Muscle of arm (tissue), 12 donors: Measurements from ENCODE around the gene TMSB4X. TPM values are rescaled to one million over a fixed set of nuclear protein-coding genes. Genes with fewer than 3 reads are reported as not detected.
"Not testable (repeated sequence)": the region's sequence is repeated elsewhere in the genome, so short reads cannot be mapped to it uniquely, and the experiment has no call there.

Source experiments
- DNase-seq: peaks from one replicate; pipeline ENCODE4 v3.0.0-alpha.2; 2013
- polyA plus RNA-seq, 12 donors: library from polyadenylated mRNA; unstranded; fragments of 120-200 nt; gene quantifications; one replicate each; pipeline ENCODE4 v1.2.1, GENCODE V29; 2013; ENCODE audit not compliant: insufficient read length in 12 of 12

The TMSB4X gene
- polyA plus RNA-seq, 12 donors, result 866 to 1,740 (median 1,181) TPM; not detected in 1

GRCh38 chrX:12950851-12951594 lies 23.9 kb upstream of the TMSB4X start:
- no peak for DNase-seq

GRCh38 chrX:12951595-12951975 lies 23.3 kb upstream of the TMSB4X start:
- no peak for DNase-seq

- no peak for DNase-seq
Measured at GRCh38 chrX:12953420-12953819, 21.5 kb upstream of the TMSB4X start.

GRCh38 chrX:12954376-12954775 lies 20.5 kb upstream of the TMSB4X start:
- no peak for DNase-seq

- no peak for DNase-seq
Measured at GRCh38 chrX:12954981-12955380, 19.9 kb upstream of the TMSB4X start.

- DNase-seq, result no peak
Measured at GRCh38 chrX:12955882-12956703, 18.8 kb upstream of the TMSB4X start.

GRCh38 chrX:12956704-12957534 lies 18.0 kb upstream of the TMSB4X start:
- DNase-seq, result no peak

- DNase-seq, result no peak
Measured at GRCh38 chrX:12958059-12958458, 16.9 kb upstream of the TMSB4X start.

- DNase-seq, result no peak
Measured at GRCh38 chrX:12958461-12958860, 16.4 kb upstream of the TMSB4X start.

- no peak for DNase-seq
Measured at GRCh38 chrX:12961196-12961718, 13.7 kb upstream of the TMSB4X start.

- DNase-seq, result no peak
Measured at GRCh38 chrX:12962041-12962504, 12.8 kb upstream of the TMSB4X start.

GRCh38 chrX:12963210-12963850 lies 11.6 kb upstream of the TMSB4X start:
- DNase-seq, result not testable (repeated sequence)

- DNase-seq, result no peak
Measured at GRCh38 chrX:12965131-12965940, 9.6 kb upstream of the TMSB4X start.

GRCh38 chrX:12966151-12966550 lies 8.8 kb upstream of the TMSB4X start:
- no peak for DNase-seq

- no peak for DNase-seq
Measured at GRCh38 chrX:12967711-12968465, 7.0 kb upstream of the TMSB4X start.

GRCh38 chrX:12970691-12971202 lies 4.2 kb upstream of the TMSB4X start:
- DNase-seq, result peak; percentile 66

GRCh38 chrX:12971282-12972003 lies 3.5 kb upstream of the TMSB4X start:
- no peak for DNase-seq

GRCh38 chrX:12972243-12972642 lies 2.7 kb upstream of the TMSB4X start:
- DNase-seq, result no peak
